Endothelial cell of umbilical vein (primary cell): ENCODE measurements around the gene ESRRB. TPM values are rescaled to one million over a fixed set of nuclear protein-coding genes. Genes with fewer than 3 reads are reported as not detected.

Experiments used
- BruUV-seq: library from RNA; stranded (reverse); fragments of 400-500 nt; replicated peaks from 2 replicates; lab custom pipeline; 2021; lab: Mats Ljungman, UMichigan
- CTCF ChIA-PET: fragments of 300-600, 350-600 bp; sonication (Branson Sonifier 250); formaldehyde crosslinking; loops from one replicate; lab custom pipeline; 2021; ENCODE audit warnings: antibody characterized with exemption, inconsistent platforms; lab: Charles Lee
- POLR2A ChIA-PET: fragments of 300-600, 350-600 bp; sonication (Branson Sonifier 250); formaldehyde crosslinking; loops from one replicate; lab custom pipeline; 2021; ENCODE audit warnings: antibody characterized with exemption, inconsistent platforms; lab: Charles Lee
- DNase-seq: peaks from one replicate; pipeline ENCODE4 v3.0.0-alpha.2; 2011; ENCODE audit warnings: low read depth, low spot score
- FAIRE-seq: peaks from 2 replicates; lab custom pipeline; 2011; peaks lifted over from hg19 to GRCh38; lab: Jason Lieb, UNC
- H2AFZ ChIP-seq: 2 replicates; pipeline ENCODE4 v1.6.0; 2012; ENCODE audit warnings: low read depth, low read length, control low read depth, inconsistent platforms
- H3K27ac ChIP-seq: 2 replicates; pipeline ENCODE4 v1.5.1; 2011; ENCODE audit warnings: low read depth, mild to moderate bottlenecking, control low read depth, low read length, moderate library complexity; ENCODE audit not compliant: insufficient read depth
- H3K27me3 ChIP-seq, 2 experiments: 2 replicates each; pipeline versions ENCODE4 v1.6.0 to v1.6.1; 2011; ENCODE audit warnings: low read length in 2 of 2, mixed read lengths in 1 of 2; ENCODE audit not compliant: control insufficient read depth in 2 of 2, insufficient read depth in 2 of 2
- H3K36me3 ChIP-seq, 2 experiments: 2 replicates in 1 of 2; 3 replicates in 1 of 2; pipeline ENCODE4 v1.5.1; 2011; ENCODE audit warnings: low read length in 2 of 2, mild to moderate bottlenecking in 1 of 2, moderate library complexity in 1 of 2; ENCODE audit not compliant: control insufficient read depth in 2 of 2, insufficient read depth in 2 of 2; ENCODE audit errors: extremely low read depth in 1 of 2
- H3K4me1 ChIP-seq: 3 replicates; pipeline ENCODE4 v1.5.1; 2011; ENCODE audit warnings: mild to moderate bottlenecking, low read length; ENCODE audit not compliant: control insufficient read depth, insufficient read depth; ENCODE audit errors: extremely low read depth
- H3K4me2 ChIP-seq: 2 replicates; pipeline ENCODE4 v1.6.1; 2011; ENCODE audit warnings: low read length, control low read depth, mixed read lengths; ENCODE audit not compliant: insufficient read depth
- H3K4me3 ChIP-seq, 3 experiments: fragments of 200-600 bp in 1 of 3; sonication (generic), shearing (Covaris generic) in 1 of 3; replicated peaks in 1 of 3; 2 replicates each; pipeline ENCODE4 v1.5.1; 2011 to 2016; ENCODE audit warnings: control low read depth in 3 of 3, low read length in 3 of 3, mild to moderate bottlenecking in 2 of 3, inconsistent platforms in 1 of 3, low read depth in 1 of 3, moderate library complexity in 1 of 3; ENCODE audit not compliant: insufficient read depth in 1 of 3
- H3K79me2 ChIP-seq: 2 replicates; pipeline ENCODE4 v1.6.0; 2012; ENCODE audit warnings: low read length, inconsistent platforms; ENCODE audit not compliant: control insufficient read depth, insufficient read depth
- H3K9ac ChIP-seq: replicated peaks from 2 replicates; pipeline ENCODE3; 2011; ENCODE audit warnings: low read length, control low read depth; ENCODE audit not compliant: insufficient read depth; ENCODE audit errors: extremely low read depth
- H3K9me1 ChIP-seq: replicated peaks from 3 replicates; pipeline ENCODE4 v1.6.0; 2011; ENCODE audit warnings: mild to moderate bottlenecking, low read length; ENCODE audit not compliant: control insufficient read depth, insufficient read depth; ENCODE audit errors: extremely low read depth
- H3K9me3 ChIP-seq: replicated peaks from 2 replicates; pipeline ENCODE4 v1.5.1; 2012; ENCODE audit warnings: low read length, inconsistent platforms; ENCODE audit not compliant: control insufficient read depth, insufficient read depth
- H4K20me1 ChIP-seq: replicated peaks from 2 replicates; pipeline ENCODE3; 2011; ENCODE audit warnings: mild to moderate bottlenecking, low read length; ENCODE audit not compliant: control insufficient read depth, insufficient read depth; ENCODE audit errors: extremely low read depth
- EZH2 ChIP-seq: IDR thresholded peaks from 2 replicates; pipeline ENCODE4 v1.6.1; 2012; ENCODE audit warnings: borderline replicate concordance, low read depth, mild to moderate bottlenecking, moderate library complexity, low read length, inconsistent platforms; ENCODE audit not compliant: severe bottlenecking
- FOS ChIP-seq: IDR thresholded peaks from 2 replicates; pipeline ENCODE4 v1.6.1; 2011; ENCODE audit warnings: mild to moderate bottlenecking, low read length, moderate library complexity, borderline replicate concordance; ENCODE audit not compliant: insufficient read depth
- GATA2 ChIP-seq: IDR thresholded peaks from 2 replicates; pipeline ENCODE4 v1.7.0; 2011; ENCODE audit warnings: low read depth, mild to moderate bottlenecking, moderate library complexity, mixed read lengths, low read length; ENCODE audit not compliant: insufficient read length, insufficient read depth
- JUN ChIP-seq: IDR thresholded peaks from 2 replicates; pipeline ENCODE4 v1.6.1; 2011; ENCODE audit warnings: borderline replicate concordance, low read depth; ENCODE audit not compliant: insufficient read length, insufficient read depth
- MYC ChIP-seq: IDR thresholded peaks from one replicate; pipeline ENCODE4 v1.6.1; 2011; ENCODE audit warnings: mild to moderate bottlenecking, low read depth, low read length
- POLR2A ChIP-seq: IDR thresholded peaks from 2 replicates; pipeline ENCODE4 v1.6.1; 2012; ENCODE audit warnings: low read depth, mild to moderate bottlenecking, control low read depth, low read length
- POLR2AphosphoS5 ChIP-seq: IDR thresholded peaks from 2 replicates; pipeline ENCODE4 v1.6.1; 2012; ENCODE audit warnings: low read depth, mild to moderate bottlenecking, control low read depth, low read length, moderate library complexity; ENCODE audit not compliant: insufficient read depth
- dilution Hi-C: fragments of 300-500 bp; cut with MboI; formaldehyde crosslinking; loops from one replicate; pipeline ENCODE4 v1.15.0; 2019; ENCODE audit warnings: low sequenced_read_pairs; ENCODE audit not compliant: extremely low pct_ligation_motif_present
- intact Hi-C: fragments of 100-400 bp; cut with micrococcal nuclease; formaldehyde crosslinking; loops from one replicate; pipeline ENCODE4 v1.10.0; 2022
- polyA plus RNA-seq, 4 experiments: library from polyadenylated mRNA; depleted of rRNA in 3 of 4; stranded (reverse) in 3 of 4; unstranded in 1 of 4; fragments of >200 nt; gene quantifications; 2 replicates each; pipeline versions ENCODE4 v1.2.1 to v1.2.3, GENCODE V29; 2011 to 2012; ENCODE audit warnings: missing spikeins in 1 of 4
- total RNA-seq: library from RNA; stranded (reverse); gene quantifications from 2 replicates; pipeline ENCODE4 v1.2.3, GENCODE V29; 2021
- TF ChIP-seq, protein P1 (sequence below), 2 donors: IDR thresholded peaks; 1 replicate in 1 of 2; 2 replicates in 1 of 2; pipeline ENCODE4 v1.5.1; 2011; ENCODE audit warnings: low read length in 2 of 2, mild to moderate bottlenecking in 2 of 2, moderate library complexity in 2 of 2, control low read depth in 1 of 2, inconsistent platforms in 1 of 2, low read depth in 1 of 2; ENCODE audit not compliant: insufficient read depth in 1 of 2; ENCODE audit errors: extremely low read depth in 1 of 2
- TF ChIP-seq, protein P2 (sequence below): IDR thresholded peaks from 2 replicates; pipeline ENCODE4 v1.6.1; 2011; ENCODE audit not compliant: insufficient read depth, insufficient read length

ESRRB gene
- total and polyA plus RNA-seq, 2 donors (not counting 3 experiments of a cell fraction or from before 2014, with no cell fraction given) = not detected

DNA sequence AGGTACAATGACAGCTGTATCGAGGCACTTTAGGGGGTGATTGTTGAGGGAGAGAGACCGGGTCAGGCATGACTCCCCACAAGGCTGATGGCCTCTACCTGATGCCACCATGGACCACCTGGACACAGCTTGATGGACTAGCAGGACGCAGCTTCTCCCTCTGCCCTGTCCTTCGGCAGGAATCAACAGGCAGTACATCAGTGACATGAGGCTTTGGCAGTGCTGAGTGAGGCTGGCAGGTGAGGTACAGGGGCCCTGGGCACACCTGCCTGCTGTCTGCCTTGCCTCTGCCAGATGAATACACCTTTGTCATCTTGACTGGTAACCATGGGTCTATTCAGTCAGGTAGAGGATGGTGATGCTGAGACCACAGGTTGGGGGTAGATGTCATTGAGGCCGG lies 25.3 kb upstream of the ESRRB start:
- dilution Hi-C loops = no loop called here
- Histone ChIP-seq H3K27ac (no peak overlapping the region), H3K79me2 (no peaks in the 10 kb centered on the region), H3K9ac (no peak overlapping the region), H4K20me1 (no peaks in the 10 kb centered on the region), H3K4me3 (no peak overlapping the region), H3K27me3 (peaks cover 0 to 2% of the 10 kb centered on the region in 2 experiments), H3K4me2 (no peak overlapping the region), H3K9me1 (no peaks in the 10 kb centered on the region), H3K9me3 (no peaks in the 10 kb centered on the region), H3K36me3 (no peaks in the 10 kb centered on the region), H2AFZ (no peak overlapping the region), H3K4me1 (peaks cover 21% of the 10 kb centered on the region)
- BruUV-seq = no TSS peak
- DNase-seq (no peak), FAIRE-seq (no peak)
- intact Hi-C loops = loop anchor here (5.0 kb wide), 2 partner anchors 153 to 363 kb away; partner anchors contain the start of gene IFT43
- ChIA-PET POLR2A (no interaction called here), CTCF (interaction anchor here (2.0 to 6.4 kb wide), 4 partner anchors 13 to 301 kb away, joined by 8 to 141 read pairs (median 20); no protein-coding TSS in a partner anchor)
- TF ChIP-seq POLR2A = no peak
- TF ChIP-seq FOS = no peak
- no peak for TF ChIP-seq POLR2AphosphoS5
- no peak for TF ChIP-seq GATA2
- TF ChIP-seq JUN = no peak
- no peak for TF ChIP-seq EZH2
- TF ChIP-seq, protein P1, sequence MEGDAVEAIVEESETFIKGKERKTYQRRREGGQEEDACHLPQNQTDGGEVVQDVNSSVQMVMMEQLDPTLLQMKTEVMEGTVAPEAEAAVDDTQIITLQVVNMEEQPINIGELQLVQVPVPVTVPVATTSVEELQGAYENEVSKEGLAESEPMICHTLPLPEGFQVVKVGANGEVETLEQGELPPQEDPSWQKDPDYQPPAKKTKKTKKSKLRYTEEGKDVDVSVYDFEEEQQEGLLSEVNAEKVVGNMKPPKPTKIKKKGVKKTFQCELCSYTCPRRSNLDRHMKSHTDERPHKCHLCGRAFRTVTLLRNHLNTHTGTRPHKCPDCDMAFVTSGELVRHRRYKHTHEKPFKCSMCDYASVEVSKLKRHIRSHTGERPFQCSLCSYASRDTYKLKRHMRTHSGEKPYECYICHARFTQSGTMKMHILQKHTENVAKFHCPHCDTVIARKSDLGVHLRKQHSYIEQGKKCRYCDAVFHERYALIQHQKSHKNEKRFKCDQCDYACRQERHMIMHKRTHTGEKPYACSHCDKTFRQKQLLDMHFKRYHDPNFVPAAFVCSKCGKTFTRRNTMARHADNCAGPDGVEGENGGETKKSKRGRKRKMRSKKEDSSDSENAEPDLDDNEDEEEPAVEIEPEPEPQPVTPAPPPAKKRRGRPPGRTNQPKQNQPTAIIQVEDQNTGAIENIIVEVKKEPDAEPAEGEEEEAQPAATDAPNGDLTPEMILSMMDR (IDR thresholded peaks at IDR 0.05; ENCODE audit: extremely low read depth in 1 of 2, insufficient read depth in 1 of 2, low read depth in 1 of 2, low read length in 2 of 2) = no peak
- TF ChIP-seq, protein P2, sequence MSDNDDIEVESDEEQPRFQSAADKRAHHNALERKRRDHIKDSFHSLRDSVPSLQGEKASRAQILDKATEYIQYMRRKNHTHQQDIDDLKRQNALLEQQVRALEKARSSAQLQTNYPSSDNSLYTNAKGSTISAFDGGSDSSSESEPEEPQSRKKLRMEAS = no peak
- no peak for TF ChIP-seq MYC
